ENCODE data around the gene RUBCNL.

DNA sequence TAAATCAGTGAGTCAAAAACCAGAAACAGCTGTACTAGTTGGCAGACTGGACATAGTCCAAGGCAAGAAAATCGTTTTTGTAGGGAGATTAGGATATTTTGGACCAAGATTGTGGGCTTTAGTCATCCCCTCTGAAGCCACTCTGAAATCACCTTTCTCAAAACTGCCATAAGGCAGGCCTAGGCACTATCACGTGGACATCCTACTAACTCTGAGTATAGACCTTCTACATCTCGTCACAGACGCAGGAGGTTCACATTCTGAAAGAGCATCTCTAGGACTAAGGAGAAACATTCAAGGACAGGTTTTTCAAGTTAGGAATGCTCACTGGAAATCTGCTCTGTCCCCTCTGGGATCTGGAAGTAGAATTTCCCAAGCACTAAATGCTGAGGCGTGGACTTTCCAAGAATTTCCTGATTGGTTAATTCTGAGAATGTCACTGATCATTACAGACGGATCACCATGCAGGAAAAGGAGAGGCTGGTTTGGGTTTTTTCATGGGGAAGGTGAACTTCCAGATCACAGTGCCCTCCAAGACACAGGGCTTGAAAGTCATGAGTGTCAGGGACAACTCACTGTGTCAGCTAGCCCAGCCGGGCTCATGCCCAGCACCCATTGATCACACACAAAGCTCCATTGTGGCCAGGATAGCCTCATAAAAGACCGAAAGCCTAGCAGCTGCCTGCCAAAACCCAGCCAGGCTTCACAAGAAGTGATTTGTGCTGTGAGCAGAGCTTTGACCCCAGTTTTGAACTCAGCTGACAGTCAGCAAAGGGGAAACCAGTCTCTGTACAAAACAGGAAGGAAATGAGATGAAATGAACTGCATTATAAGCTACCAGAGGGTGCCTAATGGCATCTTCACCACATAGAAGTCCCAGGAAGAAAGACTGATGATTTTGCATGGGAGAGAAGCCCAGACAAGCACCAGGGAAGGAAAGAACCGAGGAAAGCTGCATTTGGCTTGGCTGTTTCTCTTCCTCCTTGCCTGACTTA lies 2.7 kb upstream of the RUBCNL start:
- no peak for TF ChIP-seq POLR2A (IDR thresholded peaks at IDR 0.05; ENCODE audit: control extremely low read depth in 1 of 2, low read depth in 2 of 2, low read length in 2 of 2)
- TF ChIP-seq MAFK (IDR thresholded peaks at IDR 0.05; ENCODE audit: low read depth, low read length), result no peak
- TF ChIP-seq SAP30 (IDR thresholded peaks at IDR 0.05; ENCODE audit: insufficient read depth, insufficient replicate concordance, low read length), result no peak
- no peak for TF ChIP-seq YY1 (IDR thresholded peaks at IDR 0.05; ENCODE audit: low read depth, low read length)
- TF ChIP-seq, protein P1, sequence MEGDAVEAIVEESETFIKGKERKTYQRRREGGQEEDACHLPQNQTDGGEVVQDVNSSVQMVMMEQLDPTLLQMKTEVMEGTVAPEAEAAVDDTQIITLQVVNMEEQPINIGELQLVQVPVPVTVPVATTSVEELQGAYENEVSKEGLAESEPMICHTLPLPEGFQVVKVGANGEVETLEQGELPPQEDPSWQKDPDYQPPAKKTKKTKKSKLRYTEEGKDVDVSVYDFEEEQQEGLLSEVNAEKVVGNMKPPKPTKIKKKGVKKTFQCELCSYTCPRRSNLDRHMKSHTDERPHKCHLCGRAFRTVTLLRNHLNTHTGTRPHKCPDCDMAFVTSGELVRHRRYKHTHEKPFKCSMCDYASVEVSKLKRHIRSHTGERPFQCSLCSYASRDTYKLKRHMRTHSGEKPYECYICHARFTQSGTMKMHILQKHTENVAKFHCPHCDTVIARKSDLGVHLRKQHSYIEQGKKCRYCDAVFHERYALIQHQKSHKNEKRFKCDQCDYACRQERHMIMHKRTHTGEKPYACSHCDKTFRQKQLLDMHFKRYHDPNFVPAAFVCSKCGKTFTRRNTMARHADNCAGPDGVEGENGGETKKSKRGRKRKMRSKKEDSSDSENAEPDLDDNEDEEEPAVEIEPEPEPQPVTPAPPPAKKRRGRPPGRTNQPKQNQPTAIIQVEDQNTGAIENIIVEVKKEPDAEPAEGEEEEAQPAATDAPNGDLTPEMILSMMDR (IDR thresholded peaks at IDR 0.05; ENCODE audit: control extremely low read depth in 1 of 3, insufficient read depth in 1 of 3, low read depth in 1 of 3, low read length in 3 of 3), result no peak
- no peak for TF ChIP-seq RXRA (IDR thresholded peaks at IDR 0.05; ENCODE audit: insufficient read depth, low read depth, low read length)
- TF ChIP-seq SP2 (IDR thresholded peaks at IDR 0.05; ENCODE audit: low read length), result no peak
- no peak for TF ChIP-seq EZH2 (IDR thresholded peaks at IDR 0.05; ENCODE audit: low read depth, low read length, severe bottlenecking)
- TF ChIP-seq RAD21 (IDR thresholded peaks at IDR 0.05 in 1 of 2, conservative IDR thresholded peaks at IDR 0.05 in 1 of 2; ENCODE audit: low read depth in 2 of 2, low read length in 2 of 2), result no peak
- no peak for TF ChIP-seq SUZ12 (IDR thresholded peaks at IDR 0.05; ENCODE audit: low read length)
- no peak for TF ChIP-seq GTF2F1 (IDR thresholded peaks at IDR 0.05; ENCODE audit: borderline replicate concordance, low read depth, low read length)

Measured in H1 (cell line).